Right forelimb (tissue), 1 donor: ENCODE results near the gene TPR.

Source experiments
- DNase-seq: peaks from one replicate; pipeline ENCODE4 v3.0.0-alpha.2; 2018

The TPR gene

DNA sequence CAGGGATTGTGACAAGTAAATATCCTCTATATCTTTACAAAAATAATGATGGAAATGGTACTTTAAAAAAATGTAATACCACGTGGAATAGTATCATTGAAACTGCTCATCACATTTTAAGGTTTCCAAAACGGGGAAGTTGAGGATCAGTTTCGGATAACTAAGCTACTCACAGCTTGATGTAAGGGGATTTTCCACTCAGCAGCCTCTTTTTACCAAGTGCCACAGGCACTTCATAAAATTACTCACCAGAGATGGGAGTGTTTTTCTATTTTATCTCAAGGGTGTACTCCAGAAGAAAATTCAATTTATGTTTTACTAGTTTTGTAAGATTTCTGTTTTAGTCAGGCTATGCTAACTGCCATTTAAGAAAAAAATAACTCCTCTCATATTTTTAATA lies 91.7 kb downstream of the TPR start:
- no peak for DNase-seq

DNA sequence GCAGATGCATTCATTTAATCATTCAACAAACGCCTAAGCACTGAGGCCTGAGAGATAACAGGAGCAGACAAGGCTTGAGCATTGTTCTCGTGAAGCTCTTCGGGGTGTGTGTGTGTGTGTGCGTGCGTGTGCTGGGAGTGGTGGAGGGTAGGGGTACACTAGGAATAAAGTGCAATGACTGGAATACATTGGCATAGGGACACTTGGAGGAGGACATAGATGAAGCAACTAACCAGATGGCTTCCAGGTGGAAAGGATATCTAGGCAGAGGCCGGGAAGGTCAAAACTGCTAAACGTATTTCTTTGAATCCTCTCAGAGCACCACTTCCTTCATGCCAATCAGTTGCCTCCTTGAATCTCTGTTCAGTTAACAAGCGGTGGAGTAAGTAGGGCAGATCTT lies 92.6 kb downstream of the TPR start:
- DNase-seq = no peak

DNA sequence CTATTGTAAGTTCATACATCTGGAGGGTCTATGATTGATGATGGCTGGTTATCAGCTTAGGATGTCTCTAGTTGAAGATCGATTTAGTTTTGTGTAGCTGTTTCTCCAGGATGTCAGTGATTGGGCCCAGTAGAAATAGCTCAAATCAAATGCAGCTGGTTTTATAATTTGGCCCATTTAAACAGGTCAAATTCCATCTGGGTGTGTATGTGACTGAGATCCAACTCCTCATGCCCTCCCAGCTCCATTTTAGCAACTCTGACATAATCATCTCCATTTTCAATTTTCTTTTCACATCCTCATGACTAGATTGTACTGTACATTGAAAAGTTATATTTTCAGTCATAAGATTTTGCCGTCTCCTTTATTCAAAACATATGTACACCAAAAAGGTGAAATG lies 99.2 kb downstream of the TPR start:
- DNase-seq = no peak

DNA sequence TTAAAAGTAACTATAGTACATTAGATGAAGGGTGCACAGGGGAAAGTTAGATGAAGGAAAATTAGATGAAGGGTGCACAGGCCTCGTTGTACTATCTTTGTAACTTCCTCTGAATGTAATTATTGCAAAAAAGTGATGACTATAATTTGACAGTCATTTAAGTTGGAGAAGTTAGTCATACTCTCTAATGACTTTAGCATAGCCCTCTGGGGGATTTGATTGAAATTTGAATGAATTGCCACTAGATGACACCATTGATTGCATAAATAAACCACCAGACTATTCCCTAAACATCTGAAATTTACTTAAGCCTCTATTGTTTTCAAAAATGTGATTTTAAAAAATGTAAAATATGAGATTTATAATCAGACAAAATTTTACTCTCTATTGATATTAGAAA lies 102.6 kb downstream of the TPR start:
- DNase-seq = no peak

DNA sequence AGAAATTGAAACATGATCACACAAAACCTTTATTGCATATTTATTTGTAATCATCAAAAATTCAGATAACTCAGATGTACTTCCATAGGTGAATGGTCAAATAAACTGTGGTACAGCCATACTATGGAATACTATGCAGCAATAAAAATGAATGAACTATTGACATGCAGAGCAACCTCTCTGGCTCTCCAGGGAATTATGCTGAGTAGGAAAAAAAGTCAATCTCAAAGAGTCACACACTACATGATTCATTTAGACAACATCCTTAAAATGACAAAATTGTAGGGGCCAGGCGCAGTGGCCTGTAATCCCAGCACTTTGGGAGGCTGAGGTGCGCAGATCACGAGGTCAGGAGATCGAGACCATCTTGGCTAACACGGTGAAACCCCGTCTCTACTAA lies 104.0 kb downstream of the TPR start:
- DNase-seq = no peak
